Stimulated activated CD4-positive, alpha-beta T cell treated with anti-CD3 and anti-CD28 coated beads, TNF-alpha, amount 100 ng/mL, for 24 hours (primary cell): ENCODE results near the gene UROS.

ENCODE experiments used
- DNase-seq, 3 experiments: peaks; one replicate each; pipeline ENCODE4 v3.0.0-alpha.2; 2020; ENCODE audit warnings: low read depth in 3 of 3

UROS gene

GRCh38 chr10:125822878-125823662 is at the start of gene UROS, which contains the start of gene BCCIP:
TSS of gene UROS (minus strand) at chr10:125823258. CDS start at chr10:125816499, 6,759 bp downstream.
TSS of gene BCCIP (plus strand) at chr10:125823546. CDS start at chr10:125823558, 12 bp downstream.
- DNase-seq: peak; percentile 84 to 85 (median 84)

- DNase-seq: no peak
Measured at GRCh38 chr10:125871338-125871737, 48.3 kb upstream of the UROS start.

- no peak for DNase-seq
Measured at GRCh38 chr10:125868372-125868975, 45.4 kb upstream of the UROS start.

GRCh38 chr10:125866421-125867029 is 43.5 kb upstream of the UROS start:
- no peak for DNase-seq

DNA sequence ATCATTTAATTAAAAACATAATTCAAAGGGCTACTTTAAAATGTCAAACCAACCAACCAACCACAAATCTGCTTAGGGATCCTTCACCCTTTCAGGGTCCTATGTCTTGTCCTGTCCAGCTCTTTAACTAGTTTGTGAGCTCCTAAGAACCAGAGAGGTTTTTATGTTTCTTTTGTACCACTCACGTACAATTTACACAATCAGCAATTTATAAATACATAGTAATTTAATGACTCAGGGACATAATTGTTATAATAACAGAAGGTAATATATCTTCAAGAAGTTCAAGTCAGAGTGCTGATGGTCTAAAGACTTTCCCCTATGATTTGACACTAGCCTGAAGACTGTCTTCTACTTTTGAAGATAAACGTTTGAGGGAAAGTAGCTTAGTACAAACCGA is 42.1 kb upstream of the UROS start:
- DNase-seq: no peak

DNA sequence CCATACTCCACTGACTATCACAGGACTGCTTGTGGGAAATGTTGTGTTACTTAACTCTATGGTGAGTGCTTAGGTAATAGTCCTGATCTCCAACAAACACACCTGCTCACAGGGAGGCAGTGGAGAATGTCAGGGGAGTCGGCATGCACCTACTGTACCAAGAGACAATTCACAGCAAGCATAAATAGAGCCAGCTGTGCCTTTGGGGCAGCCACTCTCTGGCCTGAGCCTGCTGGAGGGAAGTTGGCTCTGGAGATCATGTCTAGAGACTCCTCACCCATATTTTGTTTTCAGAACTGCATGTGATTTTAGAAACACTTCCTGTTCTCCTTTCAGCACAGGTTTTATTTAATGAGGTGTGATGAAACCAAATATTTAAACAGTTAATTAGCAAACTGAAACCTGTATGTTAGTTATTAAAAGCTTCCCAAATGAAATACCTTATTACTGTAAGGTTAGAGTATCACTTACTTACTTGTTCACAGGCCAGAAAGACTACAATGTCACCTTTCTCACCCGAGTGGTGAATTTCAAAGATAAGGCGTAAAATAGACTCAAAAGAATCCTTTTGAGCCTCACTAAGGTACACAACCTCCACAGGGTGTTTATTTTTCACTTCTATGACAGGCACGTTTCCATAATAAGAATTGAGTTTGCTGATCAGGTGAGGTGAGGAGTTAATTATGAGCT is 36.2 kb upstream of the UROS start:
- DNase-seq: no peak

DNA sequence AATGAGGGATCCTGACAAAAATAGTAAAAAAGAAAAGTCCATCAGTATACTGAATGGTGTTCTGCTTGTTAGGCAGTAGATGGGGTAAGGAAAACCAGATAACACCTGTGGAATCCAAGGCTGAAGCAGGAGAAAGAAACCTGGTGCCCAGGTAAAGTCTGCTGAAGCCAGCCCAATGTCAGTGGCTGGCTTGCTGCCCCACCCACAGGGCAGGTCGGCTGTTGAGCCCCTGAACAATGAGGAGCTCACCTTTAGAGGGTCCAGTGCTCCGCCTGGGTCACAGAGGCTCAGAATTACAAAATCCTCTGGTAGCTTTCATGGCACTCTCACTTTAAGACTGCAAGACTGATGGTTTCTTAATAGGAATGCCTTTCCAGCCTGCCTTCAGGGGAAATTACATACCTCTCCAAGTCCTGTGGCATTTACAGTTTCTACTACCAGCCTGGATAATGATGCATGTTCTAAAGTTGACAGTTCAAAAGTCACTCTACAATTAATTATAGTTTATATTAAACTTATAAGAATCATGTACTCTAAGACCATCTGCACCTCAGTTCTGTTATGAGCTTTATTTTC is 34.2 kb upstream of the UROS start:
- DNase-seq: no peak

- no peak for DNase-seq
Measured at GRCh38 chr10:125852487-125852886, 29.4 kb upstream of the UROS start.

DNA sequence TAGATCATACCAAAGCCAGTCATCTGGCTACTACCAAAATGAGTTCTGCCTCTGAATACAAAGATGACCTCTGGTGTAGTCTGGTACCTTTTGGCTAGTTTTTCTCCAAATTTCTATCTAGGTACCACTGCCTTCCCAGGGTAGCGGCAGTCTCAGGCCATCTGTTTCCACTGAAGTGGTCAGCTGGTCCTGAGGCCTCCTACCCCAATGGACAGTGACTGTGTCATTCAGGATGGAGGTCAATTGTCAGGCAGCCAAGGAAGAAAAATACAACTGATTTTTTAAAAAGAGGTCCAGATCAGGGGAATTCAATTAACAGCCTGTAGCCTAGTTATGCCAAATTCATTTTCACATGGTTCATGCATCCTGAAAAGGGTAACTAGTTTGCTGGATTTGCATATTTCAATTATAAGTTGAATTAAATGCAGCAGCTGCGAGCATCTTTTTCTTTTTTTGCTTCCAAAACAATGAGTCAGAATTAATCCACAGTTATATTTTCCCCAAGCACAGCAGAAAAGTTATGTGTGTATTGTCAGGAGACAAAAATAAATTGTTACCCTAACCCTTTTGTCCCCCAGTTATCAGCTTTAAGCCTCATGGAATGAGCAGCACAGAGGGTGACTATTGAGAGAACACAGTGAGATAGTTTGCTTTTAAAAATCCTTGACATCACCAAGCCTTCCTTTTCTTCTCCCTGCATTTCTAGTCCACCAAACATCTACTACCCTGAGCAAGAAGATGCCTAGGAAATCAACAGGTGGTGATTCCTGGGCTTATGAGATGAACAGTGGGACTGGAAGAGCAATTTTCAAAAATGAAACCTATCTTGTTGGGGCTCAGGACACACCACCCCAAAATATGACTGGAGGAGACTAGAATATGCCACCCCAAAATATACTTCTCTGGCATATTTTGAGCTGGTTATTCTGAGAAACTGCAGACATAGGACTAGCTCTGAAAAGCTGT is 28.0 kb upstream of the UROS start:
- no peak for DNase-seq

DNA sequence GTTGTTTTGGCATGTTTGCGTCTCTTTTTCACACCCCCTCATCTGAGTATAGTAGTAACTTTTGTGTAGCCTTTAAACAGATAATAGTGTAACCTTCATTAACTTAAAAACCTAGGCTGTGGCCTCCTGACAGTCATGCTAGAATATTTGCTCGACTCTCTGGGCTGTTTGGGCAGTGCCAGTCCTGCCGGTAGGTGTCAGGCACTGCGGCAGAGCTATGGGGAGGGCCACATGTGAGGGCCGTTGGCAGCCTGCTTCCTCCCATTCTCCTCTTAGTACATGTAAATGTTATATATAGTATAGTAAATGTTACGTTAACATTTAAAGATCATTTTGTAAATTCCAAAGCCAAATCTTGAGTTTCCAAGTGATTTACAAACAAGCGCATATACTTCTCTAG is 26.4 kb upstream of the UROS start:
- no peak for DNase-seq

GRCh38 chr10:125848857-125849256 is 25.8 kb upstream of the UROS start:
- DNase-seq: no peak

DNA sequence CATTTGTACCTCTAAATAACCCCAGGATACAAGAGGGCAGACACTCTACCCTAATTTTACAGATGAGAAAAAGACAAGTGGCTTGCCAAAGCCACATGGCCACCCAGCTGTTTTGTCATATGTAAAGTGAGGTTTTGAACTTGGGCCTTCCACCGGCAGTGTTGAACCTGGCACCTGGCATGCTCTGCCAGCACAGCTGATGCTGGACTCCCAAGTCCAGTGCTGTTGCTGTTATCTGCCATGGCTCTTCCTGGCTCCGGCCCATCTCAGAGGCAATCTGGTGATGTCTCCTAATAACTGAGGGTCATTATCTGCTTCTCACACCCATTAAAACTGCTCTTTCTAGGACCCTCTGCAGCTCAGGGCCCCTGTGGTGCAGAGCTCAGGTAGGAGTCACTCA is 25.3 kb upstream of the UROS start:
- no peak for DNase-seq

- no peak for DNase-seq
Measured at GRCh38 chr10:125846894-125847293, 23.8 kb upstream of the UROS start.

GRCh38 chr10:125845617-125846016 is 22.6 kb upstream of the UROS start:
- no peak for DNase-seq

- no peak for DNase-seq
Measured at GRCh38 chr10:125844751-125845221, 21.7 kb upstream of the UROS start.

- DNase-seq: no peak
Measured at GRCh38 chr10:125843603-125844329, 20.7 kb upstream of the UROS start.

- DNase-seq: no peak
Measured at GRCh38 chr10:125840955-125841354, 17.9 kb upstream of the UROS start.

- no peak for DNase-seq
Measured at GRCh38 chr10:125840406-125840805, 17.3 kb upstream of the UROS start.

GRCh38 chr10:125838802-125839575 is 15.9 kb upstream of the UROS start:
- DNase-seq: no peak
